Measurements from ENCODE around the gene TMX4. TPM values are rescaled to one million over a fixed set of nuclear protein-coding genes. Genes with fewer than 3 reads are reported as not detected.

Gene TMX4
- polyA plus RNA-seq, 1 experiment: 11.3 TPM

DNA sequence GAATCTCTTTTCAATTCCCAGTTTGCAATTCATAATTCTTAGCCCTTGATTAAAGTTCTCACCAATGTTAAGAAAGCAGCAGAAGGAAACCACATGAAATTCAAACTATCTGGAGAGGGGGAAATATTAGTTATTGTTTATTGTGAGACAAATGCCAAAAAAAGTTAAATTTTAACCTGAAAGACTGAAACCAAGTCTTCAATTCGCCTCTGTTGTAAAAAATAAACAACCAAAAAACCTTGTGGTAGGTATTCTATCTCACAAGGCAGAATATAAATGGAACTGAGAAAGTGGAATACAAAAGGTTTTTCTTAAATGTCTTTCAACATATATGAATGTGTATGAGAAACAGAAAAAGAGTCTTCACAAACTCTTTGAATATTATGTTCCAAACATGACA is 24.8 kb downstream of the TMX4 start:
- Histone ChIP-seq H3K36me3 (ENCODE audit: control insufficient read depth, insufficient read depth, low read length) (no peaks in the 10 kb centered on the region), H3K4me3 (ENCODE audit: low read depth, low read length) (no peak overlapping the region), H3K27me3 (ENCODE audit: control insufficient read depth, insufficient read depth, low read length) (no peaks in the 10 kb centered on the region)
- TF ChIP-seq, protein P1, sequence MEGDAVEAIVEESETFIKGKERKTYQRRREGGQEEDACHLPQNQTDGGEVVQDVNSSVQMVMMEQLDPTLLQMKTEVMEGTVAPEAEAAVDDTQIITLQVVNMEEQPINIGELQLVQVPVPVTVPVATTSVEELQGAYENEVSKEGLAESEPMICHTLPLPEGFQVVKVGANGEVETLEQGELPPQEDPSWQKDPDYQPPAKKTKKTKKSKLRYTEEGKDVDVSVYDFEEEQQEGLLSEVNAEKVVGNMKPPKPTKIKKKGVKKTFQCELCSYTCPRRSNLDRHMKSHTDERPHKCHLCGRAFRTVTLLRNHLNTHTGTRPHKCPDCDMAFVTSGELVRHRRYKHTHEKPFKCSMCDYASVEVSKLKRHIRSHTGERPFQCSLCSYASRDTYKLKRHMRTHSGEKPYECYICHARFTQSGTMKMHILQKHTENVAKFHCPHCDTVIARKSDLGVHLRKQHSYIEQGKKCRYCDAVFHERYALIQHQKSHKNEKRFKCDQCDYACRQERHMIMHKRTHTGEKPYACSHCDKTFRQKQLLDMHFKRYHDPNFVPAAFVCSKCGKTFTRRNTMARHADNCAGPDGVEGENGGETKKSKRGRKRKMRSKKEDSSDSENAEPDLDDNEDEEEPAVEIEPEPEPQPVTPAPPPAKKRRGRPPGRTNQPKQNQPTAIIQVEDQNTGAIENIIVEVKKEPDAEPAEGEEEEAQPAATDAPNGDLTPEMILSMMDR (IDR thresholded peaks at IDR 0.05; ENCODE audit: insufficient read depth, low read depth, low read length): no peak
- ChIA-PET POLR2A (no interaction called here), CTCF (no interaction called here)
- DNase-seq (ENCODE audit: low read depth): no peak

DNA sequence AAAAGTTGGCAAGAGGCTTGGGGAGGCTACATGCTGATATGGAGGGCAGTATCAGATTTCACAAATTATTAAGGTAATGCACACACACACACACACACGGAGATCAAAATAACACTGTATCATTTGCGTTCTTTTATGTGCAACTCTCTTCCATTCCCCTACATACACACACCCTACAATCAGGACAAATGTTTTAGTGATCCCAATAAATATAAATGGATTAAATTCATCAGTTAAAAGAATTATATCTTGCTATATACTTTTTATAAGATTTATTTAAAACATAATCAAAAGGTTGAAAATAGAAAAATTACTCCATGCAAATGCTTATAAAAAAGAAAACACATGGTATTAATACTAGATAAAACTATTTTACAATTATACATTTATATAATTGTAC is 25.9 kb downstream of the TMX4 start:
- TF ChIP-seq, protein P1 (IDR thresholded peaks at IDR 0.05; ENCODE audit: insufficient read depth, low read depth, low read length): no peak
- no peak for DNase-seq (ENCODE audit: low read depth)
- Histone ChIP-seq H3K27me3 (ENCODE audit: control insufficient read depth, insufficient read depth, low read length) (no peaks in the 10 kb centered on the region), H3K4me3 (ENCODE audit: low read depth, low read length) (no peak overlapping the region), H3K36me3 (ENCODE audit: control insufficient read depth, insufficient read depth, low read length) (no peaks in the 10 kb centered on the region)
- CTCF ChIA-PET: no interaction called here
- POLR2A ChIA-PET: no interaction called here

DNA sequence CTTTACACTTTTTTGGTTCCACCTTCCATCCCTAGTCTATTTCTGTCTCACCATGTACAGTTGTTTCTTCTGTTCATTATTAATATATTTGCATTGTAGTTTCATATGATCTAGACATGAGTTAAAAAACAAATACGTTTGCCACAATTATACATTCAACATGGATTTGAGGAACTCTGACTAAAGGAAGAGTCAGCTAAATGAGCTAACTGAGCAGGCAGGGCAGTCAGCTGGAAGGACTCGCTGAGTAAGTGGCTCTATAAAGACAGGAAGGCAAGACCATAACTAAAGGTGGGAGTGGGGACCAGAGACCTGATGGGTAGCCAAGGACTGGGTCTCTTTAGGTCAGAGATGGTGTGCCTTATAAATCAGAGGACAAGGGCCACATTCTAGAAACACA is 26.3 kb downstream of the TMX4 start:
- H3K4me3 ChIP-seq (ENCODE audit: low read depth, low read length): no peak overlapping the region
- CTCF ChIA-PET: no interaction called here

DNA sequence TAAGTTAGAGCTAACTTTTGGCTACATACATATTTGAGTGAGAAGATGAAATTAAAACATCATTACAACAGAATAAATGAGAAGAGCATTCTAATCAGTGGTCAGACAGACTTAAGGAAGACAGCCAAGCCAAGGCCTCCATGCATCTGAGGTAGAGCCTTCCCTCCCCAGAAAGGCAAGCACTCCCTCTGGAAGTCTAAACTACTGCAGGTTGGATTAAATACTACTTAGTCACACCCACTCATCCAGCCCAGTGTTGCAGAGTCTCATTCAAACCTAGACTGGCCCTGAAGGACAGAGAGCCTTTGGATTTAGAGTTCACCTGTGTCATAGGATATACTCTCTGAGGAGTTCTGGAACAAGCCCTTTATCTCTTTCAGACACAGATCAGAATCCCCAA is 29.2 kb downstream of the TMX4 start:
- Histone ChIP-seq H3K36me3 (ENCODE audit: control insufficient read depth, insufficient read depth, low read length) (no peaks in the 10 kb centered on the region; the same call in 1 of the 2 replicates), H3K4me3 (ENCODE audit: low read depth, low read length) (no peak overlapping the region), H3K27me3 (ENCODE audit: control insufficient read depth, insufficient read depth, low read length) (no peaks in the 10 kb centered on the region)
- TF ChIP-seq, protein P1 (IDR thresholded peaks at IDR 0.05; ENCODE audit: insufficient read depth, low read depth, low read length): no peak
- POLR2A ChIA-PET: no interaction called here
- CTCF ChIA-PET: interaction anchor here (0.6 to 3.3 kb wide), 5 partner anchors 10 to 732 kb away, joined by 3 to 19 read pairs (median 7); no protein-coding TSS in a partner anchor
- DNase-seq (ENCODE audit: low read depth): no peak

More for the DNA sequence above, 26.3 kb downstream of the TMX4 start:
- no peak for DNase-seq (ENCODE audit: low read depth)
- POLR2A ChIA-PET: no interaction called here
- Histone ChIP-seq H3K36me3 (ENCODE audit: control insufficient read depth, insufficient read depth, low read length) (no peaks in the 10 kb centered on the region), H3K27me3 (ENCODE audit: control insufficient read depth, insufficient read depth, low read length) (no peaks in the 10 kb centered on the region)
- TF ChIP-seq, protein P1 (IDR thresholded peaks at IDR 0.05; ENCODE audit: insufficient read depth, low read depth, low read length): no peak

DNA sequence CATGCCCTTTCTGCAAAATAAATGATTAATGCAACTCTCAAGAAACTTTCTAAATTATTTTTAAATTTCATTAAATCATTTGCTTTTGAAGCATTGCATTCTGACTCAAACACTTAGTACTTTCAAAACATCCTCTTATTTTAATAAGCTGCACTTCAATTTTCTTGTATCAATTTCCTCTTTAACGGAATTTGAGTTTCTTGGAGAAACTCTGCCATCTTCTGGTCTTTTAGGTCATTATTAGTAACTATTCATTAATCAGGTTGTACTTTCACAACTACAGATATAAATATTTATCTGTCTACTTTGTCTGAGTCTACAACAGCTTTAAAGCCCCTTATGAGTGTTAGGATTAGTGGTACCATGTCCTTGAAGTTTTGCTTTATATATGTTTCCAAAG is 30.2 kb downstream of the TMX4 start:
- no peak for DNase-seq (ENCODE audit: low read depth)
- TF ChIP-seq, protein P1 (IDR thresholded peaks at IDR 0.05; ENCODE audit: insufficient read depth, low read depth, low read length): no peak
- CTCF ChIA-PET: interaction anchor here (1.4 to 3.3 kb wide), 3 partner anchors 9 to 52 kb away, joined by 3 to 19 read pairs (median 7); no protein-coding TSS in a partner anchor
- Histone ChIP-seq H3K27me3 (ENCODE audit: control insufficient read depth, insufficient read depth, low read length) (no peaks in the 10 kb centered on the region), H3K4me3 (ENCODE audit: low read depth, low read length) (no peak overlapping the region), H3K36me3 (ENCODE audit: control insufficient read depth, insufficient read depth, low read length) (no peaks in the 10 kb centered on the region; the same call in 1 of the 2 replicates)
- POLR2A ChIA-PET: no interaction called here
